HG03432 (cell line): Measurements from ENCODE around the gene TMEM247.

Source experiments
- ATAC-seq: cut with Tn5 transposase; IDR thresholded peaks from one replicate; pipeline ENCODE4 v1.9.1; 2021; ENCODE audit warnings: mild to moderate bottlenecking, moderate library complexity; ENCODE audit not compliant: unreplicated experiment

The TMEM247 gene

GRCh38 chr2:46479265-46479664, at the start of gene TMEM247:
Gene TMEM247, plus strand, starts transcription at chr2:46479565.
- ATAC-seq: no peak

- no peak for ATAC-seq
Observed at GRCh38 chr2:46430413-46430812, 49.0 kb upstream of the TMEM247 start.

DNA sequence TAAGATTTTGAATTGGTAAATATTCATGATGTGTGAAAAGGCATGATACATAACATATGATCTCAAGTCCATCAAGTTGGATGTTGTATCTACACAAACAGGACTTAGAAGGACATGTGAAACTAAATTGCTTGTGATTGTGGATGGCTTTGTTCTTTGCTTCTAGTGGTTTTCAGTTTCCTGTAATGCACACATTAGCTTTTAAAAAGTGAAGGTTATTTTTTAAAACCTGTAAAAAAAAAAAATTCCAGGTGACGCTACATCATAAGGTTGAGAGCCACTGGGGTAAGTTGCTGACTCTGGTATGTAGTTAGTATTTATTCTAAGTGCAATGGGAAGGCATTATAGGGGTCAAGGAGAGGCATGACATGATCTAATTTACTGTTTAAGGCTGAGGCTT, 48.4 kb upstream of the TMEM247 start:
- ATAC-seq: no peak

DNA sequence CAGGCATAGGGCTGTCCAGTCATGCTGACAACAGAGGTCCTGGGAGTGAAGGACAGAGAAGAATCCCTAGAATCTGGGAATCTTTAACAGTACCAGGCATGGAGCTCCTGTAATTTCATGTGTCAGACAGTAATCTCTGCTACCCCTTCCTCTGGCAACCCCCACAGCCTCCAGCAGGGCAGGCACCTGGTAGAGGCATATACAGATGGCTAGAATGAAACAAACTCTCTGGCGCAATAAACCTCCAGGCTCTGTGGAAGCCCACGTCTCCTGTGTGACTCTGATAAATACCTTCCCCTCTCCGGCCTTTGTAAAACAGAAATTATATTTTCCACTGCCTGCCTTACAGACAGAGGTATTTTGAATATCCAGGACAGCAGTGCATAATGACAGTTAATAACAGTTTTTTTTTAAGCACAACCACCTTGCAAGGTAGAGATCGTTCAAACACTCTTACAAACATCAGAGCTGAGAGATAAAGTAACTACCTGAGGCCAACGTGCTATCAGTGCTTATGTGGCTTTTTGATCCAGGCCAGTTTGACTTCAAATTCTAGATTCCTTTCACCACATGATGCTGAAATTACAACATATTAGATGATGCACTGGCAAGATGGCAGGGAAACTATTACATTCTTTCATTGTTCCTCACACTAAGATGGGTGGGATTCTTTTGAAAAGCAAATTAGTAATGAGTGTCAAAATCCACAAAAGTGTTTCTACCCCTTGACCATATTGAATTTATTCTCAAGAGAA, 47.7 kb upstream of the TMEM247 start:
- no peak for ATAC-seq

DNA sequence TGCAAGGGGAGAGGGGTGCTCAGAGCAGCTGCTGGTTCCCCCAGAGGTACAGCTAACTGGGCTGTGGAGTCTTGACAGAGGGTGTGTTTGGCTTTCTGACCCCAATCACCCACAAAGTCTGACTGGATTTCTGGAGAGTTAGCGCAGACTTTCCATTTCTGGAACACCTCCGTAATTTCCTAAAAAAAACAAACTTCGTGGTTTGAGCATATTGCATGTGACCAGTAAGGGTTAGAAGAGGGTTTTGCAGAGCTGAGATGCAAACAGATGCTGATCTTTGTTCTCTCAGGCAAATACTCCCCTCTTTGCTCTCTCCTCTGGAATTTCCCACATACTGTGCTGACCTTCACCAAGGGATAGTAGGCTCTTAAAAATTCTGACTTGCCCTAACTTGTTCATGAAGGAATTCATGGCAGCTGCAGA, 44.5 kb upstream of the TMEM247 start:
- no peak for ATAC-seq

- ATAC-seq: no peak
Observed at GRCh38 chr2:46435353-46435752, 44.0 kb upstream of the TMEM247 start.

GRCh38 chr2:46435796-46436360, 43.5 kb upstream of the TMEM247 start:
- ATAC-seq: no peak

- ATAC-seq: no peak
Observed at GRCh38 chr2:46436800-46437199, 42.6 kb upstream of the TMEM247 start.

DNA sequence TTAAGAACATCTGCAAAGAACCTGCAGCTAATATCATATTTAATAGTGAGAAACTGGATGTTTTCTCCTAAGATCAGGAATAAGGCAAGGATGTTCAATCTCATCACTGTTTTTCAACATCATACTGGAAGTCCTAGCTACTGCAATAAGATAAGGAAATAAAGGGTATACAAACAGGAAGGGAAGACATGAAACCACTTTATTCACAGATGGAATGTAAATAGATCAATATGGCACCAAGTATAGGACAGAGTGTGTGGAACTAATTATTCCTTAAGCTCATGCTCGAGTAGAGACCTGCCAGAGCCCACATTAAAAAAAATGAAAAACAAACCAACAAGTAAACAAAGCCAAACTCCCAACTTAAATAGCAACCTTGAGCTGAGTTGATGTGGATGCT, 41.3 kb upstream of the TMEM247 start:
- ATAC-seq: no peak

- no peak for ATAC-seq
Observed at GRCh38 chr2:46438794-46439193, 40.6 kb upstream of the TMEM247 start.

GRCh38 chr2:46439582-46439981, 39.8 kb upstream of the TMEM247 start:
- ATAC-seq: peak; percentile 52

GRCh38 chr2:46441838-46442712, 37.3 kb upstream of the TMEM247 start:
- no peak for ATAC-seq

- ATAC-seq: no peak
Observed at GRCh38 chr2:46444732-46445131, 34.6 kb upstream of the TMEM247 start.

GRCh38 chr2:46445556-46445955, 33.8 kb upstream of the TMEM247 start:
- no peak for ATAC-seq

DNA sequence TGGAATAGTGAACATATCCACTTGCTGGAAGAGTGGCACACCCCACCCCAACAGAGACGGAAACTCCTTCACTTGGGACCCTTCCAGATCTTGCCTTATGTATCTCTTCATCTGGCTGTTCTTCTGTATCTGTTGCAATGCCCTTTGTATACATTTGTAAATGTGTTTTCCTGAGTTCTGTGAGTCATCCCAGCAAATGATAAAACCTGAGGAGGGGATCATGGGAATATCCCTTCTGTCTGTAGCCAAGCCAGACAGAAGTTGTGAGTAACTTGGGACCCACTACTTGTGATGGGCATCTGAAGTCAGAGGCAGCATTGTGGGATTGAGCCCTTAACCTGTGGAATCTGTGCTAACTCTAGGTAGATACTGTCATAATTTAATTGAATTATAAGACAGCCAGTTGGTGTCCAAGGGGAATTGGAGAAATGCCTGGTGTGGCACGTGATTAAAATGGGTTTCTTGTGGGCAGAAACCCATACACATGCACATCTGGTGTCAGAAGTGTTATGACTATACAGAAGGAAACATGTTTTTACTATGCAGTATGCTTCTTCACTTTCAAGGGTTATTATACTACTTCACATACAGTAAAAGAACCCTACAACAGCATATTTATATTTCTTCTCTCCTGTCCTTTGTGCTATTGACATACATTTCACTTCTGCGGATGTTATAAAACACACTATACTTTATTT, 32.3 kb upstream of the TMEM247 start:
- ATAC-seq: no peak

DNA sequence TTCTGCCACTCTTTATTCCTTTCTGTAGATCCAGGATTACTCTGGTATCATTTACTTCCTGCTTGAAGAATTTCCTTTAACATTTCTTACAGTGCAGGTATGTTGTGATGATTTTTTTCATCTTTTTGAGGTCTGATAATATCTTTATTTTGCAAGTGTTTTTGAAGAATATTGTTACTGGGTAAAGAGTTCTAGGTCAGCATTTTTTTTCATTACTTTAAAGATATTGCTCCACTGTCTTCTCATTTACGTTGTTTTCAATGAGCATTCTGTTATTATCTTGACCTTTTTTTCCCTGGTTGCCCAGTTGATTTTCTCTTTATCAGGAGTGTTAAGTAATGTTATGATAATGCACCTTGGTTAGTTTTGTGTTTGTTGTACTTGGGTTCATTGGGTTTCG, 31.7 kb upstream of the TMEM247 start:
- no peak for ATAC-seq

DNA sequence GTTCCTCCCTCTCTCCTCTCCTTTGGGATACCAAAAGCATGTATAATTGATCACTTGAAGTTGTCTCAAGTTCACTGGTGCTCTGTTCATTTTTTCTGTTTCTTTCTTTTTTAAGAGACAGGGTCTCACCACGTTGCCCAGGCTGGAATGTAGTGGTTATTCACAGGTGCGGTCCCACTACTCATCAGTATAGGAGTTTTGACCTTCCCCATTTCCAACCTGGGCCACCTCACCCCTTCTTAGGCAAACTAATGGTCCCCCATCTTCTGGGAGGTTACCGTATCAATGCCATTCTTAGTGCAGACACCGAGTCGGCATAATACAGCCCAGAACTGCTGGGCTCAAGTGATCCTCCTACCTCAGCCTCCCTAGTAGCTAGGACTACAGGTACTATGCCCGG, 31.3 kb upstream of the TMEM247 start:
- ATAC-seq: no peak

DNA sequence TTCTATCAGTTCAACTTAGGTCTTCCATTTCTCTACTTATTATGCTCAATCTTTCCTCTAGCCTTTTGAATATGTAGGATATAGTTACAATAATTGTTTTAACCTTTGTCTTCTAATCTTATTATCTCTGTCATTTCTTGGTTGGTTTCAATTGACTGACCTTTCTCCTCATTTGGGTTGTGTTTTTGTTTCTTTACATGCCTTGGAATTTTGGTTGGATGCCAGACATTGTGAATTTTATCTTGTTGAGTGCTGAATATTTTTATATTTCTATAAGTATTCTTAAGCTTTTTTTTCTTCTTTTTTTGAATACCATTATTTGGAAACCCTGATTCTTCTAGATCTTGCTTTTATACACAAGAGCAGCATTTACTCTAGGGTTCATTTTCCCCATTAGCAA, 30.7 kb upstream of the TMEM247 start:
- no peak for ATAC-seq

- ATAC-seq: no peak
Observed at GRCh38 chr2:46449700-46450099, 29.7 kb upstream of the TMEM247 start.

GRCh38 chr2:46451131-46451711, 28.1 kb upstream of the TMEM247 start:
- no peak for ATAC-seq

DNA sequence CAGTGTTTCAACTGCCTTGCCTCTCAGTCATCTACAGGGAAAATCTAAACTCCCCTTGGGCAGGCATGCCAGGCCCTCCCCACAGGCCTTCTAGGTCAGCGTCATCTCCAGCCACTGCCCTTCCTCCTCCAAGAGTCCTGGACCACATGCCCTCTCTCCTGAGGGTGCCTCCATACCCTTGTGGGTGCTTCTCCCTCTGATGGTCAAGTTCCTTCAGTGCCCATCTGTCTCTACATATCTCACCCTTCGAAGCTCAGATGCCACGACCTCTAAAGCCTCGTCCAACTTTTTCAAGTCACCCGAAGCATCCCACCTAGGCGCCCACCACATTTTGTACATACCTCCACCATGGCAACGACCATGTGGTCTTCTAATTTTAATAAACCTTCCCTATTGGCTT, 22.6 kb upstream of the TMEM247 start:
- no peak for ATAC-seq
